ENCODE data around the gene EVI5L.
A peak's percentile ranks its signal among the peaks of the same experiment; 100 is the strongest.
"Not testable (repeated sequence)": the region's sequence is repeated elsewhere in the genome, so short reads cannot be mapped to it uniquely, and the experiment has no call there.

Gene EVI5L

DNA sequence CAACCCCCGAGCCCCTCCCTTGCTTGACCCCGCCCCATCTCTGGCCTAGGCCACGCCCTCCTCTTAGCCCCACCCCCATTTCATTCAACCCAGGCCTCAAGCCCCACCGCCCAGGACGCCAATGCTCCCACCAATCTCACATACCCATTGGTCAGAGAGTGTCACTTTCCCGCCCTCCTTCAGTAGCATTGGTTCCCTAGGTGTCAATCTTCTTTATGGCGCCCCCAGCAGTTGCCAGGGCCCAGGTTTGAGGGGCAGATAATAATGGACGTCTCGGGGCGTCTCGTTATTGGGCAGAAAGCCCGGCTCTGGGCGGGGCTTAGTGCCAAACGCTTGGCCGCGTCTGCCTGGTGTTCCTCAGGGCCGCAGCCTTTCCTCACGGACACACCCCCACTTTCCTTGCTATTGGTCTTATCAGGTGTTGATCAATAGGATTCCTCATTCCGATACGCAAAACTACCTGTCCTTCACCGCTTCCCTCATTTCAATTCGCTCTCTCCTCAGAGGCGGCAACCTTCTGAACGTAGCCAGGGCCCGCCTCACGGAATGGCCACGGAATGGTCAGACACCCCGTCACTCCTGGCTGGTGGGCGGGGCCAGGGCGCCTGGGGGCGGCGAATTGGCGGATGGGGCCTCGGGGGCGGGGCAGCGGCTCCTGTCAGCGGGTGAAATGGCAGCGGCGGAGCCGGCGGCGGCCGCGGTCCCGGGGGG, at the start of gene EVI5L:
Gene EVI5L, plus strand, starts transcription at position 658 of the 711 bp plus-strand sequence. CDS start 16,325 bp downstream, outside the sequence.
- peak within 1 kb of the TSS; percentile 50 for H3K4me3 ChIP-seq (ENCODE audit: low read depth, low read length)

DNA sequence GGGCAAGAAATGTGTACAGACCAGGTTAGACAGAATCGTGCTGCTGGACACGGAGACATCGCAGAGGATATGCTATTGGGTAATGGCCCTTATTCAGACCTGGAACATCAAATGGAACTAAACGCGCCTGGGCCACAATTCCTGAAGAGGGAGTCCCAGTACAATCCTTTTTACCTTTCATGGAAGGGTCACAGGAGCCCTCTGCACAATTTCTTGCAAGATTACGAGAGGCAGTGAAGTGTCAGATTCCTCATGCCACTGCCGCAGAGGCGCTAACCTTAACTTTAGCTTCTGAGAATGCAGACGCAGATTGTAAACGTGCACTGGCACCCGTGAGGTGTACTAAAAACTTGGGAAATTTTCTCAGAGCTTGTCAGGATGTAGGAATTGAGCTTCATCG, 48.9 kb upstream of the EVI5L start:
- no peak overlapping the region for H3K4me3 ChIP-seq (ENCODE audit: low read depth, low read length)

DNA sequence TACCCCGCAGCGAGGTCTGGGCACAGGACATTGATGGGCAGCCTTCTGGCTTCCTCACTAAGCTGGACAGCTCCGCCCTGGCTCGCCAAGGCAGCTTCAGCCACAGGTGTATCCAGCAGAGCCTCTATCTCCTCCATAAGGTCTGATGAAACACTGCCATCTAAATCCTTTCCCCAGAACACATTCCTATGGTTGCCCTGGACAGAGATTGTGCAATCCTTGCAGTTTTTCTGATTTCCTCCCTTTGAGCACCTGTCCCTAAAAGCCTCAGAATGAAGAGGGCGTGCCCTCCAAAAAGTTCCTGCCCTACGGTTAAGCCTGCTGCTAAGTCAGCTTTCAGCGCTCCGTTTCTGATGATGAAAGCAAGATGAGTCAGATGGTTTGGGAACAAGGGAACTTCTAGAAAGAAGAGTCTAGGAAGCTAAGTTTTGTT, 46.0 kb upstream of the EVI5L start:
- no peak overlapping the region for H3K4me3 ChIP-seq (ENCODE audit: low read depth, low read length)

DNA sequence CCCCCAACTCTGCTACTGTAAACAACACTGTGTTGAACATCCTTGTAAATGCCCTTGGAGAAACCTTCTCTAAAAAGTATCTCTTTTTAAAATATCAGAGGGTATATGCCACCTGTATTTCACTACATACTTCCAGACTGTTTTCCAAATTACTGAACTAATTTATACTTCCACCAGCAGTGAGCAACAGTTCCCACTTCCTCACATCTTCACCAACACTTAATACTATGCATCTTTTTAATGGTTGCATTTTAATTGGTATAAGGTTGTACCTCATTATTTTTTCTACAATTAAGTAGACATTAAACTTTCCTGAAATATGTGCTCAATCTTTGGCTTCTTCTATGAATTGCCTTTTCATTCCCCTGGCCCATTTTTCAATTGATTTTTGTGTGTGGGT, 45.2 kb upstream of the EVI5L start:
- no peak overlapping the region for H3K4me3 ChIP-seq (ENCODE audit: low read depth, low read length)

DNA sequence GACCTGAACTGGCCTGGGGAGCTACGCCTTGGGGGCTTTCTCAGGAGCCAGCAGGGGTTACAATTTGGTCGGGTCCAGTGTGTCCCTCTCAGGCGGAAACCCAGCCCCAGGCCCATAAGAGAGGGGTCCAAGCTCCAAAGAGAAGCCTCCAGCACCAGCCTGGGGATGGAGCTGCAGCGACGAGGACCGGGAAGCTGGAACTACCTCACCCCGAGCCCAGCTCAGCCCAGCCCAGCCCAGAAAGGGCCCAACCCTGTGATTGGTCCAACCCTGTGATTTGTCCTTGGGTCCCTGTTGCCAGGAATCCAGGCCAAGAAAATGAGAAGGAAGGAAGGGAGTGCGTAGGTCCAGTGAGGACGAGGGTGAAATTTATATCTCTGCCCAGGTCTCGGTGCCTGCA, 42.9 kb upstream of the EVI5L start:
- no peak overlapping the region for H3K4me3 ChIP-seq (ENCODE audit: low read depth, low read length)

DNA sequence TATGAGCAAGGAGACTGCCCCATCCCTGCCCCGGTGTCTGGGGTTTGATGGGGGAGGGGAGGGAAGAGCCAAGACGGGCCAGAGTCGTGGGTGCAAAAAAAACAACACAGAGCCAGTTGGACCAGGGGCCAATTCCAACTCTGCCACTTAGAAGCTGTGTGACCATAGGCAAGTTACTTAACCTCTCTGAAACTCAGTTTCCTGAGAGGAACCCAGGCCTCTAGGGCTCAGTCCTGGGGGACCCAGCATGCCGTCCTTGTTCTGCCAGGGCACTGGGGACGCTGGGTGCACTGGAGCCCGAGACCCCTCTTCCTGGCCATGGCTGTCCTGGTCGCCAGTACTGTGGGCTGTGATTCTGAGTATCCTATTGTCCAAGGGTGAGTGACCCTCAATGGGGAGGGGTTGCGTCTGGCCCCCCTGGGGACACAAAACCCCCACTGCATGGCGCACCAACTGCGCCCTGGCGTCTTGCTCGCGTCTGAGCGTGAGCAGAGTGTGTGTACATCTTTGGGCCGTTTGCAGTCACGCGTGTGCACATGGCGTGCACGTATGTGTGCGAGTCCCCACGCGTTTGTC, 42.3 kb upstream of the EVI5L start:
- H3K4me3 ChIP-seq (ENCODE audit: low read depth, low read length): no peak overlapping the region

DNA sequence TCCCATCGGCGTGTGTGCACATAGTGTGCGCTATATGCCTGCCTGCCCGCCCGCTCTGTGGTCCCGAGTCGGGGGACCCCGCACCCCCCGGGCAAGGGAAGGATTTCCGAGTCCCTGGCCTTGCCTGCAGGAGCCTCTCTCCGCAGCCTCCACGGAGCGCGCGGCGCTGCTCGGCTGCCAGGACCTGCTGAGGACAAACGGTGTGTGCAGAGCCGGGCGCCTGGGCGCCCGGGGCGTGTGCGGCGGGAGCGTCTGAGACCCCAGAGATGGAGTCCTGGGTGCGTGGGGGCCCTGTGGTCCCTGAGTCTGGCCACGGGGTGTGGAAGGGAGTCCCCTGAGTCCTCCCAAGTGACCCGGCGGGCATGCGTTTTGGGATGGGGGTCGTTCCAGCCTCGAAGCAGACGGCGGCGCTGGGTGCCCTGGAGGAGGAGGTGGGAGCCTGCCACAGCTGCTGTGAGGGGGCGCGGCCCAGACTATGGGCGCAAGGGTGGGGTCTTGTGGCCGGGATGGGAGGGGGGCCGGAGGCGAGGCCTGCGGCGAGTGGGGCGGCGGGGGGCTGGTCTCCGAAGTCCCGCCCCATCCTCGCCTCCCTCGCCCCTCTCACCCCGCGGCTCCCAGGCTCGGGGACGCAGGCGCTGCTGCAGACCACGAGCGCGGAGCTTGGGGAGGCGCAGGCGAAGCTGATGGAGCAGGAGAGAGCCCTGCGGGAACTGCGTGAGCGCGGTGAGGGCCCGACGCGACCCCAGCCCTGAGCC, 41.7 kb upstream of the EVI5L start:
- H3K4me3 ChIP-seq (ENCODE audit: low read depth, low read length): peak overlapping the region; percentile 13

DNA sequence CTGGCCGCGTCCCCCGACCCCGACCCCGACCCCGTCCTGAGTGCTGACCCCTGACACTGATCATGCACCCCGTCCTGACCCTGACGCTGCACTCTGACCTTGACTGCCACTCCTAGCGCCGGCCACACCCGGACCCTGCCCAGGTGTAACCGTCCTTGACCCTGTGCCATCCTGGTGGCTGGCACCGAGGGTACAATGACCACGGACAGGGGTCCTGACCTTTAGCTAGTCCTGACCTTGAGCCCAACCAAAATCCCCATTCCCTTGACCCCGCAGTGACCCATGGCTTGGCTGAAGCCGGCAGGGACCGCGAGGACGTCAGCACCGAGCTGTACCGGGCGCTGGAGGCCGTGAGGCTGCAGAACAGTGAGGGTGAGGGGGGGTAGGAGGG, 41.1 kb upstream of the EVI5L start:
- peak overlapping the region; percentile 27 for H3K4me3 ChIP-seq (ENCODE audit: low read depth, low read length)

DNA sequence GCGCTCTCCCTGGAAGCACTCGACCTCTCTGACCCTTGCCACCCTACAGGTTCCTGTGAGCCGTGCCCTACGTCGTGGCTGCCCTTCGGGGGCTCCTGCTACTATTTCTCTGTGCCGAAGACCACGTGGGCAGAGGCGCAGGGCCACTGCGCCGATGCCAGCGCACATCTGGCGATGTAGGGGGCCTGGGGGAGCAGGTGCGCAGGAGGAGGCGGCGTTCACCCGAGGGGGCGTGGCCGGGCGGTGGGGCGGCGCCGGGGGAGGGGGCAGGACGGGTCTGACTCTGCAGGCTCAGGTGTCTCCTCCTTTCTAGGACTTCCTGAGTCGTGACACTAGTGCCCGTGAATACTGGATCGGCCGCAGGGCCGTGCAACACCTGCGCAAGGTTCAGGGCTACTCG, 40.6 kb upstream of the EVI5L start:
- H3K4me3 ChIP-seq (ENCODE audit: low read depth, low read length): peak overlapping the region; percentile 27

DNA sequence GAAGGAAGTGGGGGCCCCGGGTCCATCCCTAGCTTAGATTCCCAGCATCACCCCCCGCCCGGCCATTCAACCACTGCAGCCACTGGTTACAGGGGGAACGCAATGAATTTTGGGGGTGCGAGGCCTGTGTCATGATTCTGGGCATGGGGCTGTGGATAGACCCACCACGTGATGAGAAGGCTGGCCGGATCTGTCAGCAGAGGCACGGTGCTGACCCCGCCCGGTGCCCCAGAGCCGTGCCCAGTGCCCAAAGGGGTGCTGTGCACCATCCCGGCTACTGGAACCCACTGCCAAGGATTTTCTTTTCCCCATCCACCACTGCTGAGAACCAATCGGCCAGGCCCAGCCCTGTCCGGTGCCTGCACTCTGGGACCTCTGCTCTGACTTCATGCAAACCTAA, 39.6 kb upstream of the EVI5L start:
- no peak overlapping the region for H3K4me3 ChIP-seq (ENCODE audit: low read depth, low read length)

DNA sequence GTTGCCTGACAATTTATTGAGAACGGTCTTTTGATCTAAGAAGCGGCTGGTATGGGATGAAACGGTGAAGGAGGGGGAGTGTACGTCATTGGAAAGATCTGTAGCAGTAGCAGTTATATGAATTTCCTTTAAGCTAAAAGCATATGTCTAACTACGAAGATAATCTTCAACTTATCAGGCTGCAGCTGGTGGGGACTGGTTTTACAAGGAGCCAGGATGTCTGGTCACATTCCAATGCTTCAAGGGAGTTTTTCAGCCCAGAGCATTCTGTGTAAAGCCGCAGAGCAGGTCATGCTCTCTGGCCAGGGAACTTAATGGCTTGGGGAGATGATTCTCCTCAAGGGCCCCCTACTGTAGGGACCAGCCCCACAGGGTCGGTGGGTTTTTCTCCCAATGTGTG, 37.7 kb upstream of the EVI5L start:
- H3K4me3 ChIP-seq (ENCODE audit: low read depth, low read length): no peak overlapping the region

DNA sequence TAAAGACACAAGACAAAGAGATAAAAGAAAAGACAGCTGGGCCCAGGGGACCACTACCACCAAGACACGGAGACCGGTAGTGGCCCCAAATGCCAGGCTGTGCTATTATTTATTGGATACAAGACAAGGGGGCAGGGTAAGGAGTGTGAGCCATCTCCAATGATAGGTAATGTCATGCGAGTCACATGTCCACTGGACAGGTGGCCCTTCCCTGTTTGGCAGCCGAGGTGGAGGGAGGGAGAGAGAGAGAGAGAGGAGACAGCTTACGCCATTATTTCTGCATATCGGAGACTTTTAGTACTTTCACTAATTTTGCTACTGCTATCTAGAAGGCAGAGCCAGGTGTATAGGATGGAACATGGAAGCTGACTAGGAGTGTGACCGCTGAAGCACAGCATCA, 37.3 kb upstream of the EVI5L start:
- H3K4me3 ChIP-seq (ENCODE audit: low read depth, low read length): not testable (repeated sequence)

DNA sequence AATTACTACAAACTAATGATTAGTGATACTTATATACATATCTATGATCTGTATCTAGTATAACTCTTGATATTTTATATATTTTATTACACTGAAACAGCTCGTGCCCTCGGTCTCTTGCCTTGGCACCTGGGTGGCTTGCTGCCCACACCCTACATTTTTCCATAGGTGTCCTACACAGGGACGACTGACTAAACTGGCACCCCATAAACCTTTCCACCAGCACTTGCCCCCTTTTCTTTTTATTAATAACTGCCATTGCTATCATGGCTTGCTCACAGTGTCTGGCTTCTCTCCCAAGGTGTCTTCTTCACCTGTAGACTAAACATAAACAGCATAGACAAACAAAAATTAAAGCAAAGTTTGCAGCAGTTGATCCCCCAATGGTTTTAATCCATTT, 36.5 kb upstream of the EVI5L start:
- no peak overlapping the region for H3K4me3 ChIP-seq (ENCODE audit: low read depth, low read length)

DNA sequence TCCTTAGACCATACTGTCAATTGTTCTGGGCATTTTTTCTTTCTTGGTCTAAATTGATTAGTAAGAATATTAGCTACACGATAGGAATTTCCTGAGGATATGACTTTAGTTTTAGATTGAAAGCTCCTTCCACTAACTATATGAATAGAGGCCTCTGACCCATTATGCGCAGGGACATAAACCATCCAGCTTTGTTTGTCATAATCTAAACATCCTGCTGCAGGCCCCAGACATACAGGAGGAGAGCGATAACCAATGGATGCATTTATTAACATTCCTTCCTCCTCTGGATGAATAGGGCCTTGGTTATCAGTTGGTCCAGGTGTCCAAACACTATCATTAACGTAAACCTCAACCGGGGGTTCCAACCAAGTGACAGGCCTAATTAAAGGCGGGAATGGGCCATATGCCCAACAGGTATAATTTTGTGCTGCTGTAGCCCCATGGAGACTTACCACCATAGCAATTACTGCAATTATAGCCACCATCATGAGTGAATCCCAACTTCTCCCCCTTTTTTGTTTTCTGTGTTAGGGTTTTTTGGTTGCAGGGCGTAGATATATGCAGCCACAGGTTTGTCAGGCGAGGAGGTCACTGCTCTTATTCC, 34.4 kb upstream of the EVI5L start:
- H3K4me3 ChIP-seq (ENCODE audit: low read depth, low read length): no peak overlapping the region

DNA sequence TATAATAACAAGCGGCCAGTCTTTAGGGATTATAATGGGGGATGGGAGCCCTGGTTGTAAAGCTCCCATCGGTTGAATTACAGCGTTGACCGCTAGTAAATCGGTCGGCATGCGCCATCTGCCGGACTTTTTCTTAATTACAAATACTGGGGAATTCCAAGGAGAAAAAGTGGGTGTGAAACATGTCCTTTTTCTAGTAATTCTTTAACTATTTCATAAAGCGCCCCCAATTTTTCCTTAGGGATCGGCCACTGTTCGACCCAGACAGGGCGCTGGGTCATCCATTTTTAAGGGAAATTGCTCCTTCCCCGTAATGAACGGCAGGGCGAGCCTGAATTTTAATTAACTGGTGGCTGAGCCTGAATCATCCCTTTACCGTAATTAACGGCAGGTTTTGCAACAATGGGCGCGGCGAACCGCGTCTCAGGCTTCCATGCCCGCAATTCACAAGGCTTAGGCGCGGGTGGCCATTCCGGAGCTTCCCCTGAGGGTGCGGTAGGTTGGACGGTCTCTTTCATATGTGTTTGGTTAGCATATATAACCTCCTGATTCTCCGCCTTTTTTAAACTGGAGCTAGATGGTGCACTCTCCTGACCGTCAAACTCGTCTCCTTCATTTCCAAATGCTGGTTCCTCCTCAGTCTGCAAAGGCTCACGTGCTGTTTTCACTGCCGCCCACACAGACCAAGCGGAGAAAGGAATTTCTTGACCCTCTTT, 30.2 kb upstream of the EVI5L start:
- peak overlapping the region; percentile 25 for H3K4me3 ChIP-seq (ENCODE audit: low read depth, low read length)

DNA sequence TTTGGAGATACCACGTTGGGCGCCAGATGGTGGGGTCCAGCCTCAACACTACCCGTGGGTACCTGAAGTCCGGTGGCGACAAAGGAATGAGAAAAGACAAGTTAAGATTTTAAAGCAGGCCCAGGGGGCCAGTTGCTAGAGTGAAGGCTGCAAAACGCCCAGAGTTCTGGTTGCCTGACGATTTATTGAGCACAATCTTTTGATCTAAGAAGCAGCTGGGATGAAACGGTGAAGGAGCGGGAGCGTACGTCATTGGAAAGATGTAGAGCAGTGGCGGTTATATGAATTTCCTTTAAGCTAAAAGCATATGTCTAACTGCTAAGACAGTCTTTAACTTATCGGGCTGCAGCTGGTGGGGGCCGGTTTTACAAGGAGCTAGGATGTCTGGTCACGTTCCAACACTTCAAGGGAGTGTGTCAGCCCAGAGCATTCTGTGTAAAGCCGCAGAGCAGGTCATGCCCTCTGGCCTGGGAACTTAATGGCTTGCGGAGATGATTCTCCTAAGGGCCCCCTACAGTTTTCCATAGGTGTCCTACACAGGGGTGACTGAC, 28.9 kb upstream of the EVI5L start:
- H3K4me3 ChIP-seq (ENCODE audit: low read depth, low read length): no peak overlapping the region

DNA sequence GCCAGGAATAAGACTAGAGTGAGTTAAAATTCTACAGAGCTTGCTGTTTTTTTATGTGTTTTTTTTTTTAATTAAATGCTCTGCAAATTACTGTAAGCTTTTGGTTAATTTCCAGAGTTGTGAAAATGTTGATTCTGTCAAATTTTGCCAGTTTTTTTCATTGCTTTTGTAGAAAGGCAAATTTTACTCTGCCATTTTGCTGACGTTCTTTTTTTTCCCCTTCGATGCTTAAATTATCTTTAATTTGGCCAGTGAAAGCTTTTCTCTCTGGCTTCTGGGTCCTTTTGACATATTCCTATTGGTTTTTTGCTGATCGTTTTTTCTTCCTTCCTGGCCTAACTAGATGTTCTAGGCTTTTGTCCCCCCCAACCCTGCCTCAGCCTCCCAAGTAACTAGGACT, 23.8 kb upstream of the EVI5L start:
- H3K4me3 ChIP-seq (ENCODE audit: low read depth, low read length): no peak overlapping the region

DNA sequence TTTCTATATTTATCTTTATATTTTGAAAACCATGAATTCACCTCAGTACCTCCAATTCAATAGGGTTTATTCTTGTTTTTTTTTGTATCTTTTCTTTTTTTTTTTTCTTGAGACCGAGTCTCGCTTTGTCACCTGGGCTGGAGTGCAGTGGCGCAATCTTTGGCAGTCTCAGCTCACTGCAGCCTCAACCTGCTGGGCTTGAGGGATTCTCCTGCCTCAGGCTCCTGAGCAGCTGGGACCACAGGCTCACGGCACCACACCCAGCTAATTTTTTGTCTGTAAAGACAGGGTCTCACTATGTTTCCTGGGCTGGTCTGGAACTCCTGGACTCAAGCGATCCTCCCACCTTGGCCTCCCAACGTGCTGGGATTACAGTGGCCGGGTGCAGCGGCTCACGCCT, 23.1 kb upstream of the EVI5L start:
- H3K4me3 ChIP-seq (ENCODE audit: low read depth, low read length): no peak overlapping the region

DNA sequence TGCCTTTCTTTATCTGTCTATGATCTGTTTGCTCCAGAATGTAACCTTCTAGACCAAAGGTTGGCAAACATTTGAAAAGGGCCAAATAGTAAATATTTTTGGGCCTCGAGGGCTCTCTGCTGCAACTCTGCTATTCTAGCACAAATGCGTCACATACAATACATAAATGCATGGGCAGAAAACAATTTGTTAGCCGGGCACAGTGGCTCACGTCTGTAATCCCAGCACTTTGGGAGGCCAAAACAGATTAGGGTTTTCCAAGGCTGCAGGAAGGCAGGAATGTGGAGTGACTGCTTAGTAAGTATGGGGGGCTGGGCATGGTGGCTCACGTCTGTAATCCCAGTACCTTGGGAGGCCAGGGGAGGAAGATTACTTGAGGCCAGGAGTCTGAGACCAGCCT, 21.9 kb upstream of the EVI5L start:
- no peak overlapping the region for H3K4me3 ChIP-seq (ENCODE audit: low read depth, low read length)

DNA sequence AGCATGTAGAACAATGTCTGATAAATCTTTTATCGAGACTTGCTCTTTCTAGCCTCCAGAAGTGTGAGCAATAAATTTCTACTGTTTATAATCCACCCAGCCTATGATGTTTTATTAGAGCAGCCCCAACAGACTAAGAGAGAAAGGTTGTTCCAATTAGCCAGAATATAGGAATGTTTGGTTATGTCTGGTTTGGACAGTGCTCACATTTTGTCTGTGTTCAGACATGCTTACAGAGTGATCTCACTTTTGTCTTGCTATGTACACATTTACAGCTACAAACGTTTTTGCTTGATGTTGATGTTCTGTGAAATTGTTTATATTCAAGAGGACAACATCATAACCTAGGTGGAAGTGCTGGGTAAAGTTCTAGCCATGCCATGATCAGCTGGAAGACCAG, 18.0 kb upstream of the EVI5L start:
- no peak overlapping the region for H3K4me3 ChIP-seq (ENCODE audit: low read depth, low read length)

DNA sequence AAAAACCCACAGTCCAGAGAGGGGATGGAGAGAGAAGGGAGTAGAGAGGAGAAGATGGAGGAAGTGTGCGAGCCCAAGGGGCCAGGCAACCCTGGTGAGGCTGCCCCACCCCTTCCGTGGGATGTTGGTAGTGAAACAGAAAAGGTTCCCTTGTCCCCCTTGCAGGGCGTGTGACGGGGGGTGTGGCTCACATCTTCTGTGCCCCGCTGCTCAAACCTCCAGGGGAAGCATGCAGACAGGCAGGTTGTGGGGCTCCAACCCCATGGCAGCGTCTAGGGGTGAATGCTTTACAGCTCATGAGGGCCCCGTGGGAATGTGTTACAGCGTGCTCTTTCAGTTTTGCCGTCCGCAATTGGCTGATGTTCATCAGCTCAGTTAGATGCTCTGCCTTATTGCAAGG, 14.7 kb upstream of the EVI5L start:
- H3K4me3 ChIP-seq (ENCODE audit: low read depth, low read length): no peak overlapping the region
